ENCODE data around the gene ANP32A. TPM values are rescaled to one million over a fixed set of nuclear protein-coding genes. Genes with fewer than 3 reads are reported as not detected.

Gene ANP32A
- total and polyA plus RNA-seq, 2 experiments from 2014 or later: 40.3 to 70.0 TPM

- Histone ChIP-seq H4K20me1 (ENCODE audit: insufficient read depth) (peaks cover 6% of the 10 kb centered on the region), H3K4me3 (no peak overlapping the region), H3K9me3 (ENCODE audit: low read depth) (no peaks in the 10 kb centered on the region), H3K27me3 (replicated peaks; ENCODE audit: insufficient read depth) (no peaks in the 10 kb centered on the region), H3K4me2 (ENCODE audit: unreplicated experiment) (no peak overlapping the region), H3K4me1 (ENCODE audit: insufficient read depth) (peaks cover 15% of the 10 kb centered on the region), H3K9ac (no peak overlapping the region), H3K9me2 (ENCODE audit: insufficient read depth) (no peaks in the 10 kb centered on the region), H2AFZ (no peak overlapping the region), H3F3A (ENCODE audit: insufficient read depth) (peaks cover 15% of the 10 kb centered on the region), H3K36me3 (ENCODE audit: low read depth) (no peaks in the 10 kb centered on the region), H3K79me2 (ENCODE audit: insufficient read depth) (peaks cover 94% of the 10 kb centered on the region), H3K27ac (no peak overlapping the region)
- in situ Hi-C loops (cut with MboI): no loop called here
- DNase-seq: no peak
- WGBS, 2 experiments (ENCODE audit: low coverage in 1 of 2, low lambda C conversion rate in 2 of 2, missing lambda C conversion rate in 2 of 2): 74 to 76% methylated on average over 9 of the region's 9 CpGs
- TF ChIP-seq EZH2phosphoT487 (IDR thresholded peaks at IDR 0.05; ENCODE audit: insufficient read depth, low read depth) (no peak), EZH2 (IDR thresholded peaks at IDR 0.05; ENCODE audit: insufficient read depth, poor library complexity, severe bottlenecking) (no peak)
Observed at GRCh38 chr15:68798346-68799094, 22.2 kb downstream of the ANP32A start.

GRCh38 chr15:68797599-68798345 lies 22.9 kb downstream of the ANP32A start:
- no peak for DNase-seq
- H4K20me1 ChIP-seq (ENCODE audit: insufficient read depth): peaks cover 3% of the 10 kb centered on the region; the same call in 1 of the 2 replicates
- TF ChIP-seq EZH2 (IDR thresholded peaks at IDR 0.05; ENCODE audit: insufficient read depth, poor library complexity, severe bottlenecking): no peak
- TF ChIP-seq EZH2phosphoT487 (IDR thresholded peaks at IDR 0.05; ENCODE audit: insufficient read depth, low read depth): no peak

DNA sequence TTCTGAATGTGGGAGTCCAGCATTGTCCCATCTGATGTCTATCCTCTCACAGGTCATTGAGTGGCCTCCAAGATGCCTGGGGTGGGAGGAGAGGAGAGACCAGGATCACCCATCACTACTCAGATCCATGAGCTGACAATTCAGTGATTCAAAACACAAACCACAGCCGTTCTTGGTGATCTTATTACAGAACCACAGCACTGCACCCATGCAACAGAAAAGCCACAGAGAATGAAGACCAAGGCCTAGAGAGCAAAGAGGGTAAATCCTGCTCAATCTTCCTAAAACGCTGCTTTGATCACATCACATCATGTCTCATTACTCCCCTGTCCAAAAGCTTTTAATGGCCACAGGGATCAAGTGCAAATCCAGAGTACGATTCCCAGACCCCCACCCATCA lies 23.5 kb downstream of the ANP32A start:
- WGBS, 2 experiments (ENCODE audit: low coverage in 1 of 2, low lambda C conversion rate in 2 of 2, missing lambda C conversion rate in 2 of 2): 52 to 58% methylated on average over 3 of the region's 3 CpGs
- peaks cover 94% of the 10 kb centered on the region for H3K79me2 ChIP-seq (ENCODE audit: insufficient read depth)
- peaks cover 15% of the 10 kb centered on the region for H3K4me1 ChIP-seq (ENCODE audit: insufficient read depth)
- H4K20me1 ChIP-seq (ENCODE audit: insufficient read depth): peaks cover 3% of the 10 kb centered on the region; the same call in 1 of the 2 replicates
- no peaks in the 10 kb centered on the region for H3K9me3 ChIP-seq (ENCODE audit: low read depth)
- in situ Hi-C loops (cut with MboI): no loop called here
- H3F3A ChIP-seq (ENCODE audit: insufficient read depth): peaks cover 15% of the 10 kb centered on the region
- H3K36me3 ChIP-seq (ENCODE audit: low read depth): no peaks in the 10 kb centered on the region
- H3K9ac ChIP-seq: no peak overlapping the region
- no peak overlapping the region for H3K4me2 ChIP-seq (ENCODE audit: unreplicated experiment)
- no peak overlapping the region for H2AFZ ChIP-seq
- H3K27me3 ChIP-seq (replicated peaks; ENCODE audit: insufficient read depth): no peaks in the 10 kb centered on the region
- peak; percentile 43 for DNase-seq
- H3K4me3 ChIP-seq: no peak overlapping the region
- no peaks in the 10 kb centered on the region for H3K9me2 ChIP-seq (ENCODE audit: insufficient read depth)
- H3K27ac ChIP-seq: no peak overlapping the region
- TF ChIP-seq EZH2phosphoT487 (IDR thresholded peaks at IDR 0.05; ENCODE audit: insufficient read depth, low read depth): no peak
- TF ChIP-seq EZH2 (IDR thresholded peaks at IDR 0.05; ENCODE audit: insufficient read depth, poor library complexity, severe bottlenecking): no peak

More at GRCh38 chr15:68797599-68798345, 22.9 kb downstream of the ANP32A start:
- peaks cover 15% of the 10 kb centered on the region for H3K4me1 ChIP-seq (ENCODE audit: insufficient read depth)
- H2AFZ ChIP-seq: no peak overlapping the region
- WGBS, 2 experiments (ENCODE audit: low coverage in 1 of 2, low lambda C conversion rate in 2 of 2, missing lambda C conversion rate in 2 of 2): 42 to 45% methylated on average over 6 of the region's 6 CpGs
- H3K9me2 ChIP-seq (ENCODE audit: insufficient read depth): no peaks in the 10 kb centered on the region
- peaks cover 94% of the 10 kb centered on the region for H3K79me2 ChIP-seq (ENCODE audit: insufficient read depth)
- peaks cover 15% of the 10 kb centered on the region for H3F3A ChIP-seq (ENCODE audit: insufficient read depth)
- H3K36me3 ChIP-seq (ENCODE audit: low read depth): no peaks in the 10 kb centered on the region
- no peak overlapping the region for H3K4me3 ChIP-seq
- in situ Hi-C loops (cut with MboI): no loop called here
- no peaks in the 10 kb centered on the region for H3K27me3 ChIP-seq (replicated peaks; ENCODE audit: insufficient read depth)
- H3K4me2 ChIP-seq (ENCODE audit: unreplicated experiment): no peak overlapping the region
- H3K9ac ChIP-seq: no peak overlapping the region
- no peaks in the 10 kb centered on the region for H3K9me3 ChIP-seq (ENCODE audit: low read depth)
- no peak overlapping the region for H3K27ac ChIP-seq

- peaks cover 15% of the 10 kb centered on the region for H3K4me1 ChIP-seq (ENCODE audit: insufficient read depth)
- no peaks in the 10 kb centered on the region for H3K36me3 ChIP-seq (ENCODE audit: low read depth)
- H3K79me2 ChIP-seq (ENCODE audit: insufficient read depth): peaks cover 94% of the 10 kb centered on the region
- H3F3A ChIP-seq (ENCODE audit: insufficient read depth): peaks cover 13% of the 10 kb centered on the region
- H3K27me3 ChIP-seq (replicated peaks; ENCODE audit: insufficient read depth): no peaks in the 10 kb centered on the region
- no peaks in the 10 kb centered on the region for H3K9me2 ChIP-seq (ENCODE audit: insufficient read depth)
- TF ChIP-seq EZH2phosphoT487 (IDR thresholded peaks at IDR 0.05; ENCODE audit: insufficient read depth, low read depth): no peak
- H3K27ac ChIP-seq: no peak overlapping the region
- peaks cover 7% of the 10 kb centered on the region; the same call in 1 of the 2 replicates for H4K20me1 ChIP-seq (ENCODE audit: insufficient read depth)
- WGBS, 2 experiments (ENCODE audit: low coverage in 1 of 2, low lambda C conversion rate in 2 of 2, missing lambda C conversion rate in 2 of 2): 96 to 97% methylated on average over 6 of the region's 6 CpGs
- no peak overlapping the region for H3K4me2 ChIP-seq (ENCODE audit: unreplicated experiment)
- no peak overlapping the region for H3K4me3 ChIP-seq
- in situ Hi-C loops (cut with MboI): no loop called here
- H2AFZ ChIP-seq: no peak overlapping the region
- H3K9ac ChIP-seq: no peak overlapping the region
- DNase-seq: no peak
- H3K9me3 ChIP-seq (ENCODE audit: low read depth): no peaks in the 10 kb centered on the region
Observed at GRCh38 chr15:68796576-68796975, 24.1 kb downstream of the ANP32A start.
